Smooth muscle cell (in vitro differentiated cells): ENCODE data around the gene KRT26. TPM values are rescaled to one million over a fixed set of nuclear protein-coding genes. Genes with fewer than 3 reads are reported as not detected.

ENCODE experiments used
- DNase-seq: peaks from one replicate; lab custom pipeline; 2025; ENCODE audit not compliant: unreplicated experiment; lab: John Stamatoyannopoulos, UW
- H2AFZ ChIP-seq: fragments of 200-600 bp; sonication (generic); 2 replicates; pipeline ENCODE4 v1.6.0; 2016; ENCODE audit warnings: antibody characterized with exemption, low read depth, mild to moderate bottlenecking
- H3F3A ChIP-seq: fragments of 200-600 bp; sonication (generic); 2 replicates; pipeline ENCODE4 v1.6.0; 2017; ENCODE audit warnings: antibody characterized with exemption, low read depth
- H3K27ac ChIP-seq: fragments of 200-600 bp; sonication (generic); 2 replicates; pipeline ENCODE4 v1.5.1; 2016; ENCODE audit warnings: low read depth, mild to moderate bottlenecking
- H3K27me3 ChIP-seq: fragments of 200-600 bp; sonication (generic); 2 replicates; pipeline ENCODE4 v1.6.1; 2016; ENCODE audit warnings: low read depth, mild to moderate bottlenecking
- H3K36me3 ChIP-seq: fragments of 200-600 bp; sonication (generic); 2 replicates; pipeline ENCODE4 v1.5.1; 2016; ENCODE audit warnings: low read depth
- H3K4me1 ChIP-seq: fragments of 200-600 bp; sonication (generic); 2 replicates; pipeline ENCODE4 v1.5.1; 2016; ENCODE audit warnings: low read depth
- H3K4me2 ChIP-seq: fragments of 200-600 bp; sonication (generic); 2 replicates; pipeline ENCODE4 v1.6.0; 2016; ENCODE audit warnings: mild to moderate bottlenecking
- H3K4me3 ChIP-seq: fragments of 200-600 bp; sonication (generic); 2 replicates; pipeline ENCODE4 v1.5.1; 2016; ENCODE audit warnings: mild to moderate bottlenecking
- H3K79me2 ChIP-seq: fragments of 200-600 bp; sonication (generic); 2 replicates; pipeline ENCODE4 v1.6.0; 2016; ENCODE audit warnings: low read depth, mild to moderate bottlenecking
- H3K9ac ChIP-seq: fragments of 200-600 bp; sonication (generic); 2 replicates; pipeline ENCODE4 v1.6.0; 2016; ENCODE audit warnings: low read depth
- H3K9me3 ChIP-seq: fragments of 200-600 bp; sonication (generic); replicated peaks from 2 replicates; pipeline ENCODE4 v1.5.1; 2016; ENCODE audit warnings: low read depth
- H4K20me1 ChIP-seq: fragments of 200-600 bp; sonication (generic); 2 replicates; pipeline ENCODE4 v1.6.0; 2016; ENCODE audit warnings: low read depth
- CTCF ChIP-seq: fragments of 200-600 bp; sonication (generic); IDR thresholded peaks from 2 replicates; pipeline ENCODE4 v1.5.1; 2017; ENCODE audit warnings: borderline replicate concordance, mild to moderate bottlenecking, antibody characterized with exemption; ENCODE audit not compliant: insufficient read depth, poor library complexity, severe bottlenecking
- WGBS: methylation state at CpG from one replicate; pipeline ENCODE4 v1.1.7; 2016; ENCODE audit warnings: low lambda C conversion rate; 5-methylcytosine and 5-hydroxymethylcytosine counted together
- polyA plus RNA-seq: library from polyadenylated mRNA; unstranded; fragments of >200 nt; fragmentation: Nextera tagmentation; extraction: Ambion mirVana; gene quantifications from 2 replicates; pipeline ENCODE4 v1.2.1, GENCODE V29; 2016
- total RNA-seq: library from RNA; depleted of rRNA; stranded (reverse); fragments of >200 nt; gene quantifications from 2 replicates; pipeline ENCODE4 v1.2.3, GENCODE V29; 2014

The KRT26 gene
- total and polyA plus RNA-seq, 2 experiments from 2014 or later = not detected

- Histone ChIP-seq H3K4me1 (no peaks in the 10 kb centered on the region), H4K20me1 (no peaks in the 10 kb centered on the region), H3K27ac (no peak within 1 kb of the TSS), H3K4me3 (no peak within 1 kb of the TSS), H3K27me3 (peaks cover 70% of the 10 kb centered on the region), H3K4me2 (no peak within 1 kb of the TSS), H3K9ac (no peak within 1 kb of the TSS), H2AFZ (no peak within 1 kb of the TSS), H3K9me3 (no peaks in the 10 kb centered on the region), H3K36me3 (no peaks in the 10 kb centered on the region), H3F3A (no peaks in the 10 kb centered on the region), H3K79me2 (no peaks in the 10 kb centered on the region)
- no peak for TF ChIP-seq CTCF
- DNase-seq = no peak
- WGBS = 77% methylated on average over 3 of the region's 3 CpGs
Measured at GRCh38 chr17:40799859-40800258, 27.9 kb upstream of the KRT26 start, which contains the start of gene KRT28. KRT28 (minus strand) TSS chr17:40799959; CDS start chr17:40799893, 66 bp downstream.

GRCh38 chr17:40796846-40797245 lies 24.8 kb upstream of the KRT26 start:
- no peak overlapping the region for H3K9ac ChIP-seq

GRCh38 chr17:40795019-40795667 lies 23.1 kb upstream of the KRT26 start:
- no peak overlapping the region for H2AFZ ChIP-seq
- no peak overlapping the region for H3K4me3 ChIP-seq
- peaks cover 63% of the 10 kb centered on the region for H3K27me3 ChIP-seq
- no peak for TF ChIP-seq CTCF
- H3K36me3 ChIP-seq = no peaks in the 10 kb centered on the region
- no peaks in the 10 kb centered on the region for H3K4me1 ChIP-seq
- H3K27ac ChIP-seq = no peak overlapping the region
- no peaks in the 10 kb centered on the region for H4K20me1 ChIP-seq
- no peak overlapping the region for H3K9ac ChIP-seq
- no peak for DNase-seq
- no peaks in the 10 kb centered on the region for H3F3A ChIP-seq
- H3K4me2 ChIP-seq = no peak overlapping the region
- H3K79me2 ChIP-seq = no peaks in the 10 kb centered on the region
- 87% methylated on average over 10 of the region's 10 CpGs for WGBS
- no peaks in the 10 kb centered on the region for H3K9me3 ChIP-seq

More at GRCh38 chr17:40796846-40797245, 24.8 kb upstream of the KRT26 start:
- Histone ChIP-seq H4K20me1 (no peaks in the 10 kb centered on the region), H3K79me2 (no peaks in the 10 kb centered on the region), H3K36me3 (no peaks in the 10 kb centered on the region), H2AFZ (no peak overlapping the region), H3K4me3 (no peak overlapping the region), H3K27ac (no peak overlapping the region), H3K4me1 (no peaks in the 10 kb centered on the region), H3F3A (no peaks in the 10 kb centered on the region), H3K4me2 (no peak overlapping the region), H3K9me3 (no peaks in the 10 kb centered on the region), H3K27me3 (peaks cover 80% of the 10 kb centered on the region)
- WGBS = 85% methylated on average over 27 of the region's 27 CpGs
- no peak for TF ChIP-seq CTCF
- no peak for DNase-seq

GRCh38 chr17:40794466-40794865 lies 22.5 kb upstream of the KRT26 start:
- no peaks in the 10 kb centered on the region for H3K36me3 ChIP-seq
- H2AFZ ChIP-seq = no peak overlapping the region
- peaks cover 56% of the 10 kb centered on the region for H3K27me3 ChIP-seq
- no peak for TF ChIP-seq CTCF
- H3K9me3 ChIP-seq = no peaks in the 10 kb centered on the region
- no peaks in the 10 kb centered on the region for H3K4me1 ChIP-seq
- DNase-seq = no peak
- no peaks in the 10 kb centered on the region for H3K79me2 ChIP-seq
- no peak overlapping the region for H3K4me3 ChIP-seq
- no peak overlapping the region for H3K9ac ChIP-seq
- no peak overlapping the region for H3K4me2 ChIP-seq
- no peaks in the 10 kb centered on the region for H3F3A ChIP-seq
- H3K27ac ChIP-seq = no peak overlapping the region
- no peaks in the 10 kb centered on the region for H4K20me1 ChIP-seq
- whole genome bisulfite sequencing = 88% methylated on average over 2 of the region's 2 CpGs
